Prostate gland (tissue), 2 donors: ENCODE measurements around the gene PIP5K1C. TPM values are rescaled to one million over a fixed set of nuclear protein-coding genes. Genes with fewer than 3 reads are reported as not detected.
A peak's percentile ranks its signal among the peaks of the same experiment; 100 is the strongest.

Experiments
- DNase-seq: peaks from one replicate; pipeline ENCODE4 v3.0.0-alpha.2; 2019; ENCODE audit warnings: low spot score
- H3K27ac ChIP-seq, 2 donors: fragments of 200-600 bp; sonication (generic); 2 replicates each; pipeline ENCODE4 v1.5.1; 2017 to 2019
- H3K27me3 ChIP-seq: fragments of 200-600 bp; sonication (generic); replicated peaks from 2 replicates; pipeline ENCODE4 v1.5.1; 2019; ENCODE audit not compliant: insufficient read depth
- H3K36me3 ChIP-seq, 2 donors: fragments of 200-600 bp; sonication (generic); 1 replicate in 1 of 2; 2 replicates in 1 of 2; pipeline versions ENCODE4 v1.5.1 to v1.8.1; 2017 to 2019
- H3K4me1 ChIP-seq: fragments of 200-600 bp; sonication (generic); replicated peaks from 2 replicates; pipeline ENCODE4 v1.5.1; 2019
- H3K4me3 ChIP-seq, 2 donors: fragments of 200-600 bp; sonication (generic); 2 replicates each; pipeline ENCODE4 v1.5.1; 2017 to 2019
- H3K9me3 ChIP-seq: fragments of 200-600 bp; sonication (generic); 2 replicates; pipeline ENCODE4 v1.5.1; 2017
- POLR2A ChIP-seq: fragments of 450-650 bp; IDR thresholded peaks from one replicate; pipeline ENCODE4 v1.6.1; 2016; ENCODE audit warnings: antibody characterized with exemption, mild to moderate bottlenecking
- POLR2AphosphoS5 ChIP-seq: sonication (generic); formaldehyde crosslinking; IDR thresholded peaks from one replicate; pipeline ENCODE4 v1.6.1; 2017; ENCODE audit warnings: antibody characterized with exemption
- WGBS: methylation state at CpG from one replicate; pipeline ENCODE4 v1.1.5; 2018; 5-methylcytosine and 5-hydroxymethylcytosine counted together
- intact Hi-C: fragments of 100-400 bp; cut with DNase I; formaldehyde crosslinking; loops from one replicate; pipeline ENCODE4 v1.14.2; 2022
- total RNA-seq, 2 donors: library from RNA; depleted of rRNA; stranded (reverse); fragments of >200 nt; gene quantifications; one replicate each; pipeline ENCODE4 v1.1.0, GENCODE V29; 2016
- TF ChIP-seq, protein P1 (sequence below), 4 experiments: fragments of 200-600 bp in 2 of 4; fragments of 450-650 bp in 2 of 4; sonication (generic) in 2 of 4; IDR thresholded peaks; 1 replicate in 3 of 4; 2 replicates in 1 of 4; pipeline ENCODE4 v1.5.1; 2016 to 2019; ENCODE audit warnings: antibody characterized with exemption in 4 of 4, mild to moderate bottlenecking in 2 of 4, moderate library complexity in 2 of 4

The PIP5K1C gene
- total RNA-seq, 2 donors from 2014 or later, result 34.3 to 75.5 TPM

DNA sequence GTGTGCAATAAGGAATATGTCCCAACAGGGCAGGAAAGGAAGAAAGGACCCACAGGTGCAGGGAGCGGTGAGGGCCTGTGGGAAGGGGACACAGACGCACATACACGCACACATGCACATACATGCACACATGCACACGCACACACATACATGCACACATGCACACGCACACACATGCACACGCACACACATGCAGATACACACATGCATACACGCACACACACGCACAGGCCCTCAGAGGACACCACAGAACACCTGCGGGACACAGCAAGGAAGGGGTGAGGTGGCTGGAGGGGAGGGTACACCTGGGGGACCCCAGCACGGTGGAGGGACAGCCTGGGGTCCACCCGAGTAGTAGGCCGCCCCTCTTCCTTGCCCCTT, 12.9 kb downstream of the PIP5K1C start:
- H3K36me3 ChIP-seq, result no peaks in the 10 kb centered on the region
- WGBS, result 69% methylated on average over 12 of the region's 12 CpGs
- peak overlapping the region; percentile 18 to 20 for H3K4me3 ChIP-seq
- TF ChIP-seq, protein P1, sequence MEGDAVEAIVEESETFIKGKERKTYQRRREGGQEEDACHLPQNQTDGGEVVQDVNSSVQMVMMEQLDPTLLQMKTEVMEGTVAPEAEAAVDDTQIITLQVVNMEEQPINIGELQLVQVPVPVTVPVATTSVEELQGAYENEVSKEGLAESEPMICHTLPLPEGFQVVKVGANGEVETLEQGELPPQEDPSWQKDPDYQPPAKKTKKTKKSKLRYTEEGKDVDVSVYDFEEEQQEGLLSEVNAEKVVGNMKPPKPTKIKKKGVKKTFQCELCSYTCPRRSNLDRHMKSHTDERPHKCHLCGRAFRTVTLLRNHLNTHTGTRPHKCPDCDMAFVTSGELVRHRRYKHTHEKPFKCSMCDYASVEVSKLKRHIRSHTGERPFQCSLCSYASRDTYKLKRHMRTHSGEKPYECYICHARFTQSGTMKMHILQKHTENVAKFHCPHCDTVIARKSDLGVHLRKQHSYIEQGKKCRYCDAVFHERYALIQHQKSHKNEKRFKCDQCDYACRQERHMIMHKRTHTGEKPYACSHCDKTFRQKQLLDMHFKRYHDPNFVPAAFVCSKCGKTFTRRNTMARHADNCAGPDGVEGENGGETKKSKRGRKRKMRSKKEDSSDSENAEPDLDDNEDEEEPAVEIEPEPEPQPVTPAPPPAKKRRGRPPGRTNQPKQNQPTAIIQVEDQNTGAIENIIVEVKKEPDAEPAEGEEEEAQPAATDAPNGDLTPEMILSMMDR (IDR thresholded peaks at IDR 0.05), result no peak
- TF ChIP-seq POLR2AphosphoS5, result no peak
- TF ChIP-seq POLR2A, result no peak
- peak overlapping the region; percentile 41 to 70 for H3K27ac ChIP-seq
- peaks cover 10% of the 10 kb centered on the region for H3K4me1 ChIP-seq
- no peak for DNase-seq
- H3K9me3 ChIP-seq, result no peaks in the 10 kb centered on the region
- intact Hi-C loops, result no loop called here
- H3K27me3 ChIP-seq, result no peaks in the 10 kb centered on the region

DNA sequence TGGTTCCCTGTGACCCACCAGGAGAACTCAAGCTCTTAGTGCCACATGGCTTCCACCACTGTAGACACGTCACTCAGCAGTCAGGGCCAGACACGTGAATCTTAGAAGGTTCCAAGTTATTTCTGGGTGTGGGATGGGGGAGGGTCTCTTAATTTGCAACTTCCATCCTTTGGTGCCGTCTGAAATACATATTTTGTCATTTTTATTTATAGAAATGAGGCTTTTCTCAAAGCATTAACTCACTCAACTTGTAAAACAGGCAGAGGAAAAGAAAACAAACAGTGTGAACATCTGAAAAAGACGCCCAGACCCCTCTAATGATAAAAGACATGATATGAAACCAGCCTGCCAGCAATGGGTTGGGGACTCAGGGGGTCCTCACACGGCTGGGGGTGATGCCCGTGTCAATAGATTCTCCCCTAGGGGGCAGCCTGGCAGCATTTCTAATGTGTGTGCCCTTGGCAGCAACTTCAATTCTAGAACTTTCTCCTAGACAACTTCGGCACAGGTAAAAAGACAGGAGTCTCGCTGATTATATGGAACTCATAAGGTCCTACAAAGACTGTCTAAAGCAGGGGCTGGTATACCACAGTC, 15.4 kb downstream of the PIP5K1C start:
- Histone ChIP-seq H3K9me3 (no peaks in the 10 kb centered on the region), H3K4me1 (peaks cover 10% of the 10 kb centered on the region), H3K27me3 (no peaks in the 10 kb centered on the region), H3K4me3 (no peak overlapping the region), H3K27ac (peak overlapping the region in 1 of 2 donors; percentile 58), H3K36me3 (no peaks in the 10 kb centered on the region)
- DNase-seq, result no peak
- intact Hi-C loops, result no loop called here
- 62% methylated on average over 8 of the region's 8 CpGs for WGBS
- TF ChIP-seq, protein P1 (IDR thresholded peaks at IDR 0.05), result no peak
- no peak for TF ChIP-seq POLR2A
- no peak for TF ChIP-seq POLR2AphosphoS5

DNA sequence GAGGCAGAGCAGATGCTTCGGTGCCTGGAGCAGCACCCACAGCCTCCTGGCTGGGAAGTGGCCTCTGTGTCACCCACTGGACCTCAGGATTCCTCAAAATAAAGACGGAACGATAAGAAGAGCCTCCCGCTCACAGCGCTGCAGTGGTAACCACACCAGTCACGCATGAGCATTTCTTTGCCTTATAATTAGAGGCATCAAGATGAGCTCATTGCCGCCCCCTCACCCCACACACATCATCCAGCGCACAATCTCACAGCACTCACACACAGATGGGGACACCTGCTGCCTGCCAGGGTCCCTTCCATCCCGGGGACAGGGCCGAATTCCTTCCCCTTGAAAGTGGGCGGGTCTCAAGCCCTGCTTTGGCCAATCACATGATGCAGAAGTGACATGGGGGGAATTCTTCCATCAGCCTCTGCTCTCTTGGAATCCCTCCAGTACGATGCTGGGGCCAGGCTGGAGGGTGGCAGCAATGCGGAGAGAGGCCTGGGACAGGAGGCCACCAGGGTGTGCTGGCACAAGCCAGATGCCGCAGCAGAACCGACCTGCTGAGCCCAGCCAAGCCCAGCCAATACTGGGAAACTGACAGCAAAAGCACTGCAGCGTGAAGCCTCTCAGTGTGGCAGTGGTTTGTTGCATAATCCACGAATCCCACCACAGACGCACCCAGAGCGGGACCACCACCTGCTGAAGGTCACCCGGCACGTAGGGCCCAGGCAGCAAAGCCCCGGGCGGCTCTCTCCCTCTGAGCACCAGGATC, 16.0 kb downstream of the PIP5K1C start:
- Histone ChIP-seq H3K4me1 (peaks cover 10% of the 10 kb centered on the region), H3K27ac (peak overlapping the region in 1 of 2 donors; percentile 58), H3K36me3 (no peaks in the 10 kb centered on the region), H3K9me3 (no peaks in the 10 kb centered on the region), H3K4me3 (no peak overlapping the region), H3K27me3 (no peaks in the 10 kb centered on the region)
- no peak for DNase-seq
- intact Hi-C loops, result no loop called here
- WGBS, result 88% methylated on average over 23 of the region's 23 CpGs
- TF ChIP-seq POLR2A (no peak), POLR2AphosphoS5 (no peak)
- TF ChIP-seq, protein P1 (IDR thresholded peaks at IDR 0.05), result no peak

- DNase-seq, result no peak
- TF ChIP-seq POLR2A (no peak), POLR2AphosphoS5 (peak; percentile 33)
- TF ChIP-seq, protein P1 (IDR thresholded peaks at IDR 0.05), result no peak
Measured at GRCh38 chr19:3683405-3684053, 16.7 kb downstream of the PIP5K1C start.

More at GRCh38 chr19:3683405-3684053, 16.7 kb downstream of the PIP5K1C start:
- H3K36me3 ChIP-seq, result no peaks in the 10 kb centered on the region
- H3K27me3 ChIP-seq, result no peaks in the 10 kb centered on the region
- intact Hi-C loops, result no loop called here
- H3K4me3 ChIP-seq, result no peak overlapping the region
- peak overlapping the region in 1 of 2 donors; percentile 58 for H3K27ac ChIP-seq
- H3K9me3 ChIP-seq, result no peaks in the 10 kb centered on the region
- WGBS, result 59% methylated on average over 26 of the region's 26 CpGs
- H3K4me1 ChIP-seq, result peaks cover 10% of the 10 kb centered on the region
